CD8-positive, alpha-beta memory T cell (primary cell): ENCODE measurements around the gene CLN5. TPM values are rescaled to one million over a fixed set of nuclear protein-coding genes. Genes with fewer than 3 reads are reported as not detected.

Experiments used
- CTCF ChIA-PET: fragments of 350-600 bp; sonication (Branson Sonifier 250); formaldehyde crosslinking; loops from one replicate; lab custom pipeline; 2021; ENCODE audit warnings: antibody characterized with exemption; lab: Charles Lee
- POLR2A ChIA-PET: fragments of 350-600 bp; sonication (Branson Sonifier 250); formaldehyde crosslinking; loops from one replicate; lab custom pipeline; 2021; ENCODE audit warnings: antibody characterized with exemption; lab: Charles Lee
- DNase-seq, 5 donors: peaks; one replicate each; pipeline versions ENCODE4 v3.0.0 to v3.0.0-alpha.2; 2020 to 2022; ENCODE audit warnings: mixed read lengths in 1 of 5
- H3K27ac ChIP-seq: one replicate; pipeline ENCODE4 v1.7.0; 2013; ENCODE audit warnings: low read depth, mild to moderate bottlenecking, low read length, moderate library complexity
- H3K27me3 ChIP-seq: 2 replicates; pipeline ENCODE4 v1.7.0; 2013; ENCODE audit warnings: low read length, mild to moderate bottlenecking; ENCODE audit not compliant: insufficient read depth, poor library complexity, severe bottlenecking
- H3K36me3 ChIP-seq: 2 replicates; pipeline ENCODE4 v1.7.0; 2013; ENCODE audit warnings: mild to moderate bottlenecking, low read length, moderate library complexity; ENCODE audit not compliant: insufficient read depth
- H3K4me1 ChIP-seq: 2 replicates; pipeline ENCODE4 v1.7.0; 2013; ENCODE audit warnings: mild to moderate bottlenecking, low read length, moderate library complexity; ENCODE audit not compliant: insufficient read depth
- H3K4me3 ChIP-seq: 2 replicates; pipeline ENCODE4 v1.7.0; 2013; ENCODE audit warnings: mild to moderate bottlenecking, low read length
- H3K9me3 ChIP-seq: 2 replicates; pipeline ENCODE4 v1.7.0; 2013; ENCODE audit warnings: mild to moderate bottlenecking, low read length
- H3K27ac Mint-ChIP-seq, 8 donors: one replicate each; pipeline ENCODE4 v1.8.0; 2020 to 2021; ENCODE audit warnings: mixed read lengths in 8 of 8, mild to moderate bottlenecking in 6 of 8, inconsistent platforms in 3 of 8, moderate library complexity in 3 of 8
- H3K27me3 Mint-ChIP-seq, 2 donors: one replicate each; pipeline ENCODE4 v1.8.0; 2020 to 2021; ENCODE audit warnings: mixed read lengths in 2 of 2, mild to moderate bottlenecking in 1 of 2, moderate library complexity in 1 of 2
- H3K36me3 Mint-ChIP-seq, 3 donors: one replicate each; pipeline ENCODE4 v1.8.0; 2020 to 2021; ENCODE audit warnings: mixed read lengths in 3 of 3, inconsistent platforms in 1 of 3, mild to moderate bottlenecking in 1 of 3
- H3K4me1 Mint-ChIP-seq, 3 donors: one replicate each; pipeline ENCODE4 v1.8.0; 2020 to 2021; ENCODE audit warnings: mixed read lengths in 3 of 3, inconsistent platforms in 1 of 3, mild to moderate bottlenecking in 1 of 3
- H3K4me3 Mint-ChIP-seq, 7 donors: one replicate each; pipeline ENCODE4 v1.8.0; 2020 to 2021; ENCODE audit warnings: mixed read lengths in 7 of 7, mild to moderate bottlenecking in 6 of 7, moderate library complexity in 4 of 7, inconsistent platforms in 2 of 7
- H3K9me3 Mint-ChIP-seq, 5 donors: one replicate each; pipeline ENCODE4 v1.8.0; 2020 to 2022; ENCODE audit warnings: mixed read lengths in 5 of 5, mild to moderate bottlenecking in 3 of 5, moderate library complexity in 2 of 5, inconsistent platforms in 1 of 5
- polyA plus RNA-seq: library from polyadenylated mRNA; unstranded; fragments of 300-500 nt; fragmentation: Illumina TruSeq; gene quantifications from one replicate; pipeline ENCODE4 v1.2.3, GENCODE V29; 2021
- total RNA-seq, 2 experiments: library from RNA; stranded (reverse); gene quantifications; one replicate each; pipeline ENCODE4 v1.2.3, GENCODE V29; 2021

The CLN5 gene
- total and polyA plus RNA-seq, 3 experiments from 2014 or later: 12.0 to 15.9 (median 14.0) TPM

GRCh38 chr13:77053192-77053591 is 61.3 kb downstream of the CLN5 start:
- H3K27ac ChIP-seq: no peak overlapping the region
- no peaks in the 10 kb centered on the region for H3K4me1 ChIP-seq
- H3K9me3 ChIP-seq: no peaks in the 10 kb centered on the region
- ChIA-PET CTCF (no interaction called here), POLR2A (interaction anchor here (1.1 kb wide), 1 partner anchor 25 kb away, joined by 3 read pairs; no protein-coding TSS in a partner anchor)
- Mint-ChIP-seq H3K4me3 (no peak overlapping the region), H3K36me3 (peaks cover 22 to 86% (median 28%) of the 10 kb centered on the region in 3 donors), H3K27me3 (no peaks in the 10 kb centered on the region), H3K9me3 (no peaks in the 10 kb centered on the region), H3K27ac (no peak overlapping the region), H3K4me1 (no peaks in the 10 kb centered on the region)
- peaks cover 64% of the 10 kb centered on the region for H3K36me3 ChIP-seq
- H3K4me3 ChIP-seq: no peak overlapping the region
- DNase-seq: no peak
- H3K27me3 ChIP-seq: no peaks in the 10 kb centered on the region

Other genes with a start within 250 kb of the CLN5 start
- 1 to 10 TPM; 5.1 to 5.8 TPM for gene KCTD12, start 105.7 kb upstream of the CLN5 start, total RNA-seq
- gene KCTD12, start 105.7 kb upstream of the CLN5 start, polyA plus RNA-seq: 0.07 TPM
- gene ACOD1, start 43.6 kb upstream of the CLN5 start, total RNA-seq: not detected
- gene ACOD1, start 43.6 kb upstream of the CLN5 start, polyA plus RNA-seq: not detected
- gene FBXL3, start 35.1 kb downstream of the CLN5 start, total RNA-seq: 10 to 100 TPM; 41.7 to 45.0 TPM
- 34.5 TPM for gene FBXL3, start 35.1 kb downstream of the CLN5 start, polyA plus RNA-seq